GM13976 (cell line): ENCODE measurements around the gene CFAP299.

ENCODE experiments used
- DNase-seq: peaks from one replicate; pipeline ENCODE4 v3.0.0; 2012; ENCODE audit warnings: low spot score
- in situ Hi-C: fragments of 300-500 bp; cut with MboI; formaldehyde crosslinking; loops from one replicate; pipeline ENCODE4 v1.12.0; 2022; ENCODE audit warnings: low sequenced_read_pairs, mixed read lengths, inconsistent platforms; ENCODE audit not compliant: unreplicated experiment
- TF ChIP-seq, protein P1 (sequence below): IDR thresholded peaks from 2 replicates; pipeline ENCODE4 v1.5.1; 2012; ENCODE audit warnings: borderline replicate concordance, mild to moderate bottlenecking; ENCODE audit not compliant: insufficient read depth; ENCODE audit errors: extremely low read depth, missing control alignments, control extremely low read depth

The CFAP299 gene

GRCh38 chr4:80500613-80501012 lies 165.1 kb downstream of the CFAP299 start:
- DNase-seq, result no peak
- TF ChIP-seq, protein P1, sequence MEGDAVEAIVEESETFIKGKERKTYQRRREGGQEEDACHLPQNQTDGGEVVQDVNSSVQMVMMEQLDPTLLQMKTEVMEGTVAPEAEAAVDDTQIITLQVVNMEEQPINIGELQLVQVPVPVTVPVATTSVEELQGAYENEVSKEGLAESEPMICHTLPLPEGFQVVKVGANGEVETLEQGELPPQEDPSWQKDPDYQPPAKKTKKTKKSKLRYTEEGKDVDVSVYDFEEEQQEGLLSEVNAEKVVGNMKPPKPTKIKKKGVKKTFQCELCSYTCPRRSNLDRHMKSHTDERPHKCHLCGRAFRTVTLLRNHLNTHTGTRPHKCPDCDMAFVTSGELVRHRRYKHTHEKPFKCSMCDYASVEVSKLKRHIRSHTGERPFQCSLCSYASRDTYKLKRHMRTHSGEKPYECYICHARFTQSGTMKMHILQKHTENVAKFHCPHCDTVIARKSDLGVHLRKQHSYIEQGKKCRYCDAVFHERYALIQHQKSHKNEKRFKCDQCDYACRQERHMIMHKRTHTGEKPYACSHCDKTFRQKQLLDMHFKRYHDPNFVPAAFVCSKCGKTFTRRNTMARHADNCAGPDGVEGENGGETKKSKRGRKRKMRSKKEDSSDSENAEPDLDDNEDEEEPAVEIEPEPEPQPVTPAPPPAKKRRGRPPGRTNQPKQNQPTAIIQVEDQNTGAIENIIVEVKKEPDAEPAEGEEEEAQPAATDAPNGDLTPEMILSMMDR, result no peak
- in situ Hi-C loops, result no loop called here

GRCh38 chr4:80507077-80507476 lies 171.5 kb downstream of the CFAP299 start:
- TF ChIP-seq, protein P1, result no peak
- in situ Hi-C loops, result no loop called here
- no peak for DNase-seq

- DNase-seq, result no peak
- TF ChIP-seq, protein P1, result no peak
- in situ Hi-C loops, result no loop called here
Measured at GRCh38 chr4:80507507-80507906, 172.0 kb downstream of the CFAP299 start.

GRCh38 chr4:80515496-80515895 lies 180.0 kb downstream of the CFAP299 start:
- DNase-seq, result no peak
- TF ChIP-seq, protein P1, result no peak
- in situ Hi-C loops, result no loop called here

DNA sequence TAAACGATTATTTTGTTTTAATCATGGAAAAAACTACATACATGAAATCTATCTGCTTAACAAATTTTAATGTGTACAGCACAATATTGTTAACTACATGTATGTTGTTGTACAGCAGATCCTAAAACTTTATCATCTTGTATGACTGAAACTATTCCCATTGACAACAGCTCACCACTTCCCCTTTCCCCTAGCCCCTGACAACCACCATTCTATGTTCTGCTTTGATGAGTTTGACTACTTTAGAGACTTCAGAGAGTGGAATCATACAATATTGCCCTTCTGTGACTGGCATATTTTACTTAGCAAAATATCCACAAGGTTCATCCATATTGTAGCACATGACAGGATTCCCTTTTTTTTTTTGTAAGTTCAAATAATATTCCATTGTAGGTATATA lies 185.9 kb downstream of the CFAP299 start:
- DNase-seq, result no peak
- in situ Hi-C loops, result no loop called here
- TF ChIP-seq, protein P1, result no peak

GRCh38 chr4:80526697-80527096 lies 191.2 kb downstream of the CFAP299 start:
- no peak for DNase-seq
- in situ Hi-C loops, result no loop called here
- TF ChIP-seq, protein P1, result no peak

GRCh38 chr4:80529026-80529425 lies 193.5 kb downstream of the CFAP299 start:
- in situ Hi-C loops, result no loop called here
- TF ChIP-seq, protein P1, result no peak

More at GRCh38 chr4:80529026-80529425, 193.5 kb downstream of the CFAP299 start:
- DNase-seq, result no peak
